B cell (primary cell): ENCODE measurements around the gene PPP2R3A.

ENCODE experiments used
- EZH2 ChIP-seq: IDR thresholded peaks from 2 replicates; pipeline ENCODE4 v1.6.1; 2012; ENCODE audit warnings: borderline replicate concordance, low read depth, mild to moderate bottlenecking, moderate library complexity, low read length; ENCODE audit not compliant: insufficient read depth, poor library complexity, severe bottlenecking
- TF ChIP-seq, protein P1 (sequence below): fragments of 200-600 bp; IDR thresholded peaks from one replicate; pipeline ENCODE4 v1.8.0; 2022; ENCODE audit warnings: antibody characterized with exemption, mild to moderate bottlenecking

DNA sequence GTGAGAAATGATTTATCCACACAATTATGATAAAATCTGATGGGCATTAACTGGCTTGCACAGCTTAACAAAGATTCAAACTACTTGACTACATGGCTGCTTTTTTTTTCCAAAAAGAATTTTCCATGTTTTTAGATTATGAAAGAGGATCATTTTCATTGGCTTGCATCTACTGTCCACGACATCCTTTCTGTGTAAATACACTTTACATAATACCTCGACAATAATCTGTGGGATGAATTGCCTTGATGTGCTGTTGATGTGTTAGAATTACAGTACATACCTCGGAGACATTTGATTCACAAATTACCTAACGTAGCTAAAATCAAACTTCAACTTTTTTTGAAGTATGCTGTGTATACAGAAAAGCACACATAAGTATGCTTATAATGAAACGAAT is 104.4 kb downstream of the PPP2R3A start:
- TF ChIP-seq, protein P1, sequence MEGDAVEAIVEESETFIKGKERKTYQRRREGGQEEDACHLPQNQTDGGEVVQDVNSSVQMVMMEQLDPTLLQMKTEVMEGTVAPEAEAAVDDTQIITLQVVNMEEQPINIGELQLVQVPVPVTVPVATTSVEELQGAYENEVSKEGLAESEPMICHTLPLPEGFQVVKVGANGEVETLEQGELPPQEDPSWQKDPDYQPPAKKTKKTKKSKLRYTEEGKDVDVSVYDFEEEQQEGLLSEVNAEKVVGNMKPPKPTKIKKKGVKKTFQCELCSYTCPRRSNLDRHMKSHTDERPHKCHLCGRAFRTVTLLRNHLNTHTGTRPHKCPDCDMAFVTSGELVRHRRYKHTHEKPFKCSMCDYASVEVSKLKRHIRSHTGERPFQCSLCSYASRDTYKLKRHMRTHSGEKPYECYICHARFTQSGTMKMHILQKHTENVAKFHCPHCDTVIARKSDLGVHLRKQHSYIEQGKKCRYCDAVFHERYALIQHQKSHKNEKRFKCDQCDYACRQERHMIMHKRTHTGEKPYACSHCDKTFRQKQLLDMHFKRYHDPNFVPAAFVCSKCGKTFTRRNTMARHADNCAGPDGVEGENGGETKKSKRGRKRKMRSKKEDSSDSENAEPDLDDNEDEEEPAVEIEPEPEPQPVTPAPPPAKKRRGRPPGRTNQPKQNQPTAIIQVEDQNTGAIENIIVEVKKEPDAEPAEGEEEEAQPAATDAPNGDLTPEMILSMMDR, result no peak
- TF ChIP-seq EZH2, result no peak
